ENCODE data around the gene LRCH4.
"Not testable (repeated sequence)": the region's sequence is repeated elsewhere in the genome, so short reads cannot be mapped to it uniquely, and the experiment has no call there.

The LRCH4 gene

DNA sequence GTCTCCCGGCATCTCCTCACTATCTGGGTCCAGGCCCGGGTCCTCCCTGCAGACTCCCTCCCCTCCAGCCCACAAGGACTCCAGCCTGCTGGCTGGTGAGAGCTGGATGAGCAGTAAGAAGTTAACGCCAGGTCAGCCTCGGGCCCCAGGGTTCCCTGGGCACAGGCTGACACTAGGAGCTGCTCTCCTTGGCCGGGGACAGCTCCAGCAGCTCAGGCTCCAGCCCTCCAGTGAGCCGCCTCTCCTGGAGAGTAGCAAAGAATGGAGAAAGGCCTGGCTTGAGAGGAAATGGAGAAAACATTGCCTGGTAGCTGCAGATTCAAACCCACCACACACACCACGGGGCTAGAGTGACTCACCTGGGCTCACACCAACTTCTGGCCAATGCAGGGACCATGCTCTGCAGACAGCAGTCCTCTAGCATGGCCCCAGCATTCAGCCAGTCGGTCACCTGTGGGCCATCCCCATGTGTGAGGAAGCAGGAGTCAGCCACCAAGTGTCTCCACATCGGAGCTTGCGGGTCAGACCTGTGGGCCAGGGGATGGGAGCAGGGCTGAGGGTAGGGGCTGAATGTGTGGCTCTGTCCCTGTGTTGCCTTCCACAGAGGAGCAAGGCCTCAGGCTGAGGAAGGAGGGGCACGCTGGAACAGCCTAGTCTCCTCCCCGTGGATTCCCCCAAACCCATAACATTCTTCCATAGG lies 18.7 kb downstream of the LRCH4 start:
- no peak for DNase-seq

DNA sequence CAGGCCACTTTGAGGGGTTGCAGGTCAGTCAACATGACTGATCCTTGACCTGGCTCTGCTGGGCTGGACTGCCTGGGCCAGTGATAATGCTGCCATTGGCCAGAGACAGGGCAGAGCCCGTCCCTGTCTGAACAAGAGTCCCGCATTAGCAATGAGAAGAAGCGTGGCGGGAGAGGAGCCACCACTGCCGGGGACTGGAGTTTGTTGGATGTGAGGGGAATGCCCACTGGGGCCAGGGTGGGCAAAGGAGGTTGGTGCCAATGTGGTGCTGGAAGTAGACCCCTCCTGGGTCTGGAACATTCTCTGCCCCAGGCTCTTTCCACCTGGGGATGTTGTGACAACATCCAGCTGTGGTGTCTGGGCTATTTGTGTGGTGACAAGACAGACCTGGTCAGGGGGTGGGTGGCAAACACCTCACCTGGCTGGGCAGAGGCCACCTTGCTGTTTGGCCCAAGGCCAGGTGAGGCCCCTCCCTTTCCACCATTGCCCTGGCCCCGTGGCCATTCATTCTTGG lies 19.9 kb downstream of the LRCH4 start:
- no peak for DNase-seq

GRCh38 chr7:100565133-100565571 lies 20.8 kb downstream of the LRCH4 start:
- DNase-seq: no peak

GRCh38 chr7:100564405-100564804 lies 21.5 kb downstream of the LRCH4 start:
- not testable (repeated sequence) for DNase-seq

DNA sequence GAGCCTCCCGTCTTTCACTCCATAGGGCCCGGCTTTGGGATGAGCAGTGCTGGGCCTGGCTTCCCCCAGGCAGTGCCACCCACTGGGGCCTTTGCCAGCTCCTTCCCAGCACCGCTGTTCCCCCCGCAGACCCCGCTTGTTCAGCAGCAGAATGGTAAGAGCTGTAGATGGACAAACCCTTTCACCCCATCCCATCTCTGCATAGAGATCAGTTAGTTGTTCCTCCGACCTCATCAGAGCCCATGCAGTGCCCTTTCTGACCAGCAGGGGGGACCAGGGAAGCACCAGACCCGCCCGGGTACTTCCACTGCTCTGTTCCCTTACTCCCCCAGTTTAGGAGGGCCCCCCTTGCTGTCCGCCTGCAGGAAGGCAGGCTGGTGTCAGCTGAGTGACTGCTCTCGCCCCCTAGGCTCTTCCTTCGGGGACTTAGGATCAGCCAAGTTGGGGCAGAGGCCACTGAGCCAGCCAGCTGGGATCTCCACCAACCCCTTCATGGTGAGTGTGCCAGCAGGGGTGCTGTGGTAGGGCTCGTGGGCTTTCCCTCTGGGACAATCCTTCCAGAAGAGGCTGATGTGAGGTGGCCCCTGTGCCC lies 22.0 kb downstream of the LRCH4 start:
- DNase-seq: peak; percentile 83

DNA sequence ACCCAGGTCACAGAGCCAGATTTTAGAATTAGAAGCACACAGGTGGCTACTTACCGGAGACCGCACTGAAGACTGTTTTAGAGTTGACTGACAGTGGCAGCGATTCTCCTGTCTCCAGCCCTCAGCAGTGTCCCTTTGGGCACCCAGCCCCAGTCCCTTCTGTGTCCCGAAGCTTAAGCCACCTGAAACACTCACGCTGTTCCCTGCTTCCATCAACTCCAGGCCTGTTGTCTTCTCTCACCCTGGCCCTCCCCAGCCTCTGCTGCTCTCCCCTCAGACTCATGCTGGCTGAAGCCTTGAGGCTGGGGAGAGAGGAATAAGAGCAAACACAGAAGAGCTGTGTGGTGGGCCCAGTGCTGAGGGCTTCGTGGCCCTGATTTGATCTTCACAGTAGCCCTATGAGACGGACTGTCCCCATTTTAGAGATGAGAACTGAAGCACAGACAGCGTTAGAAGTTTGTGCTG lies 22.8 kb downstream of the LRCH4 start:
- no peak for DNase-seq

DNA sequence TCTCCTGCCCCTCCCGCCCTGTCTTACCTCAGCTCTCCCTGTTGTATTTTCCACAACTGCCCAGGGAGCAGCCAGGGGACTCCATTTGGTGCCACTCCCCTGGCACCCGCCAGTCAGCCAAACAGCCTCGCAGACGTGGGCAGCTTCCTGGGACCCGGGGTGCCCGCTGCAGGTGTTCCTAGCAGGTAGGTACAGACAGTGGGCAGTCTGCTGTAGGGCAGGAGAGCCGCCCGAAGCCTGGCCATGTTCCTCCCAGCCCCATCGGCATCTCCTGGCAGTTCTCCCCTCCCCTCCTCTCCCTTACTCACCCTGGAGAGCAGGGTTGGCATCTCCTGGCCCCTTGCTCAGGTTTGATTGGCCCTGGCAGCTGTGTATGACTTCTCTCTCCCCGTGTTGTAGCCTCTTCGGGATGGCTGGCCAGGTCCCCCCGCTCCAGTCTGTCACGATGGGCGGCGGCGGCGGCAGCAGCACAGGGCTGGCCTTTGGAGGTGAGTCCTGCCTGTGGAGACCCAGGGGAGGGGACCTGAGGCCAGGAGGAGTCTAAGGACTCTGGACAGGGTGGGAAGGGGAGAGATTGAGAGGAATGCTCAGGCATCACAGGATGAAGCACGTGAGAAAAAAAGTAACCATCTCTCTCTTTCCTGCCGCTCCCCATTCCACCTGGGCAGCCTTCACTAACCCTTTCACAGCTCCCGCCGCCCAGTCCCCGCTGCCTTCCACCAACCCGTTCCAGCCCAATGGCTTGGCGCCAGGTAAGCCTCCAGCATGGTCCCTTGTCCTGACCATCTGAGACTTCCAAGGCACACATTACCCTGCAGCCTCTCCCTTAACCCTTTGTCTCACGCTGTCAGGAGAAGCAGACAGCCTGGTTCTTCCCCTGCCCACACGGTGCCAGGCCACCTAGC lies 23.5 kb downstream of the LRCH4 start:
- no peak for DNase-seq

- DNase-seq: no peak
Measured at GRCh38 chr7:100561491-100562194, 24.3 kb downstream of the LRCH4 start.

GRCh38 chr7:100559127-100559526 lies 26.8 kb downstream of the LRCH4 start:
- no peak for DNase-seq

- DNase-seq: no peak
Measured at GRCh38 chr7:100556541-100556940, 29.4 kb downstream of the LRCH4 start.

DNA sequence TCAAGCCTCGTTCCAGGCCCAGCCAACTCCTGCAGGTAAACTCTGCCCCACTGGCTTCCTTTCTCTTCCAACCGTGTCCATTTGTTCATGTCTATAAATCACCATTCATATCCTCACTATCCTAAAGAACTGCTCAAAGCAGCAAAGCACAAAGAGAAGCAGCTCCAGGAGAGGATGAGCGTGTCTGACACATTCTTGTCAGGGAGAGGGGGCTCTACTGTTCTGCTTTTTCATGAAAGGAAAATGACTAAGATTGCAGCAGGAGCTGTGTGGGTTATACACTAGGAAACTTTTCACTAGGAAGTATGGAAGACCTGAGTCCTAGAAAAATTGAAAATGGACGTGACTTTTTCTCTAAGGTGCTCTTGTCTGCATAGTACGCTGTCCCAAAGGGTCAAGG lies 30.2 kb downstream of the LRCH4 start:
- no peak for DNase-seq

GRCh38 chr7:100553032-100553431 lies 32.9 kb downstream of the LRCH4 start:
- no peak for DNase-seq

DNA sequence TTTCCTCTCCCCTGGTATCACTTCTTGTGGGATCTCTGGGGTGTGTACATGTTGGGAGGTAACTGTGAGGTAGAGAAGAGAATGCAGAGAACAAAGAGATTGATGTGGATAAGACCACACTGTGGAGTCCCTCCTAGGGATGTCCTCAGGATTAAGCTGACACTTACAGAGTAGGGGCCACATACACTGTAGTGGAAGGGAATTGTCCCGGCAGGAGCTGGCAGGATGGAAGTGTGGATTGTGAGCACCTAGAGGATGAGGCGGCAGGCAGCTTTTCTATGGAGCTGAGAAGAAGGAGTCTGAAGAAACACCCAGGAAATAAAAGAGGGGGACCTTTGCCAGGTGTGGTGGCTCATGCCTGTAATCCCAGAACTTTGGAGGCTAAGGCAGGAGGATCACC lies 33.4 kb downstream of the LRCH4 start:
- DNase-seq: no peak

DNA sequence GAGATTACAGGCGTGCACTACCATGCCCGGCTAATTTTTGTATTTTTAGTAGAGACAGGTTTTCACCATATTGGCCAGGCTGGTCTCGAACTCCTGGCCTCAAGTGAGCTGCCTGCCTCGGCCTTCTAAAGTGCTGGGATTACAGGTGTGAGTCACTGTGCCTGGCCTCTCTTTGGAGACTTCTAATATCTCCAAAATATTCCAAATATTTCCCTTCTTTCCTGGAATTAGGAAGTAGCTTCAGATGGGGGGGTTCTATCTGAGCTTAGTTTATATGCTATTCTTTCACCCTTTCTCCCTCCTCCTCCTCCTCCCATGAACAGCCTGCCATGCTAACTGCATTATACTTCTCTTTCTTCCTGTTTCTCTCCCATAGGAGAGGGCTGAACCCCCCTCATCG lies 37.5 kb downstream of the LRCH4 start:
- DNase-seq: not testable (repeated sequence)

- no peak for DNase-seq
Measured at GRCh38 chr7:100547872-100548271, 38.1 kb downstream of the LRCH4 start.

GRCh38 chr7:100546926-100547800 lies 38.8 kb downstream of the LRCH4 start:
- DNase-seq: no peak

DNA sequence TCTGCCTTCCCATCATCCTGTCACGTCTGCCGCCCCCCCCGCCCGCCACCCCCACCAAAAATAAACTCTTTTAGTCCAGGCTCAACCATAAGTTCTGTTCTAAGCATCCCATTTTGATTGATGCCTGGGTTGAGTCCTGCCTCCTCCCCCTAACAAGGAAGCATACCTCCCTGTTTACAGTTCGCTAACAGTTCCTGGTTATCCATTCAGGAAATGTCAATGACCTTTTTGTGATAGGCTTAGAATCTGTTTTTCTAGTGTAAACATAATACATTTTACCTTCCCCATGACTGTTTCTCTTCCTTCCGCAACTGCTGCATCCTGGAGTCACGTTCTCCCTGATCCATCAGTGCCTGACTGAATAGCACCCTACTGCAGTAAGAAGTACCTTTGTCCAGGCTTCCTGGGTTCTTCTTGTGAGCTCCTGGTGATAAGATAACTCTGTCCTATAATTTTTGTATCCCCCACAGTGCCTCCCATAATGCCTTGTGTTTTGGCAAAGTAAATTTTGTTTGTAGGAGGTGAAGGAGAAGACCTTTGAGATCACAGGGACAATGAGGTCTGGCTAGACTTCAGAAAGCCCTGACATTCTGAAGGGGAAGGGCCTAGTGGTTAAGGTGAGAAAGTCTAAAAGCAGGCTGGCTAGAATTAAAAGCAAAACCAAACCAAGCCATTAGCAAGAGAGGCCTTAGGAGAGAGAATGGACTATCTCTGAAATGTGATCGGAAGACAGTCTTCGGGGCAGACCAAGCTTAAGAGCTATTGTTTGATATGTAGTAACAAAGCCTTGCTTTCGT lies 39.6 kb downstream of the LRCH4 start:
- DNase-seq: no peak

DNA sequence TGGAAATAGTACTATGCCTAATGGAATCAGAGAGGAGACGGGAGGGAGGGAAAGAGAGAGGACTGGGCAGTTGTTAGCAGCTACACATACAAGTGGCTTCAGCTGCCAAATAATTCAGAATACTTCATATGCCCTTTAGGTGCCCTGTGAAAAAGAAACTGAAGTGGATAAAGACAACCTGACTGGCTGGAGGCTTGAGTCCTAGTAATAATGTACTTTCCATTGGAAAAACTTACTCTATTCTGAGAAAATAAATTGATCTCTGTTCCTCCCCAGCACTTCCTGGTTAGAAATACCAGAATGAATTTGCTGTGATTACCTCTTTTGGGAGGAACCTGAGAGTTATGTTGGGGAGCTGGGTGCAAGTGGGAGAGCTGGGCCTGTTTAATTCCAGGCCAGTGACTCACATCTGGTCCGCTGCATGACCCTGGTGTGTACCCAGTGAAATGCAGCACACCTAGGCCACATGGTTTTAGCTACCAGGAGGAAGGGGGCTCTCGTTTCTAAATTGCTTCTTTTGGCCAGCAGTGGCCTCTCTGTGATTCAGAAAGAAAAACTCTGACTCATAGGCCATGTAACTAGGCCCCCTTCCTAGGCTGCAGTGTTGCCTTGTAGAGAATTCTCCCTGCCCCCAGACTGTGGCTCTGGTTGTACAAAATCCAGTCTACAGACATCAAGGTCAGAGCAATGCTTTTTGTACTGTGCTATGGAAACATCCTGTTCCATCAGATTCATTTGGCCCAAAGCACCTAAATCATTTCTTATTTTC lies 40.4 kb downstream of the LRCH4 start:
- peak; percentile 82 for DNase-seq

- DNase-seq: no peak
Measured at GRCh38 chr7:100544967-100545359, 41.0 kb downstream of the LRCH4 start.

DNA sequence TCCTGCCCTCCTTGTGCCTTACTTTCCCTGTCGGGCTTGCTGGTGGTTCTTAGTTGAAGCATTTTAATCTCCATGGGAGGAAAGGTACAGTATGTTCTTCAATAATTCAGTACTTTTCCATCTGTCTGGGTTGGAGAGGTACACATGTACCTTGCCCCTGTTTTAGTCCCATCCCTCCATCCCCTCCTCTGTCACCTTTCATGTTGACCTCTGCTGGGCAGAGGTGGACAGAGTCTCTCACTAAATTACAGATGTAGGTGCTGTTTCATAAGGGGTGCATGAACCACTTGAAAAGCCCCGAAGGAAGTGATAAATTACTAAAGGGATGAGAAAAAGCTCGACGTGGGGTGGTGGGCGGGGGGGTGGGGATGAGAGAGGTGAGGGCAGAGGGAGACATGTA lies 41.5 kb downstream of the LRCH4 start:
- DNase-seq: no peak

Measured in RPMI8226 (cell line).